H1 (cell line): ENCODE data around the gene SLC25A40.
"Not testable (repeated sequence)": the region's sequence is repeated elsewhere in the genome, so short reads cannot be mapped to it uniquely, and the experiment has no call there.

ENCODE experiments used
- CREB1 ChIP-seq: IDR thresholded peaks from 2 replicates; pipeline ENCODE4 v1.6.1; 2012; ENCODE audit warnings: inconsistent platforms
- EGR1 ChIP-seq: IDR thresholded peaks from 2 replicates; pipeline ENCODE4 v1.6.1; 2011; ENCODE audit warnings: low read depth, low read length, borderline replicate concordance
- KDM4A ChIP-seq: IDR thresholded peaks from one replicate; pipeline ENCODE4 v1.7.1; 2012; ENCODE audit warnings: low read depth, mild to moderate bottlenecking, moderate library complexity, low read length, inconsistent platforms; ENCODE audit not compliant: severe bottlenecking
- NRF1 ChIP-seq: IDR thresholded peaks from 2 replicates; pipeline ENCODE4 v1.6.1; 2011; ENCODE audit warnings: mild to moderate bottlenecking, low read depth, low read length, improper control_type of control experiment
- POLR2AphosphoS5 ChIP-seq: IDR thresholded peaks from 2 replicates; pipeline ENCODE4 v1.6.1; 2011; ENCODE audit warnings: low read depth, low read length
- ZNF274 ChIP-seq: IDR thresholded peaks from 2 replicates; pipeline ENCODE4 v1.7.0; 2012; ENCODE audit warnings: low read length, borderline replicate concordance; ENCODE audit errors: extremely low read depth
- TF ChIP-seq, protein P1 (sequence below), 3 experiments: IDR thresholded peaks; 1 replicate in 2 of 3; 2 replicates in 1 of 3; pipeline versions ENCODE4 v1.5.1 to v1.6.1; 2011; ENCODE audit warnings: low read length in 3 of 3, mild to moderate bottlenecking in 3 of 3, inconsistent platforms in 2 of 3, low read depth in 1 of 3, moderate library complexity in 1 of 3; ENCODE audit not compliant: insufficient read depth in 1 of 3; ENCODE audit errors: control extremely low read depth in 1 of 3

DNA sequence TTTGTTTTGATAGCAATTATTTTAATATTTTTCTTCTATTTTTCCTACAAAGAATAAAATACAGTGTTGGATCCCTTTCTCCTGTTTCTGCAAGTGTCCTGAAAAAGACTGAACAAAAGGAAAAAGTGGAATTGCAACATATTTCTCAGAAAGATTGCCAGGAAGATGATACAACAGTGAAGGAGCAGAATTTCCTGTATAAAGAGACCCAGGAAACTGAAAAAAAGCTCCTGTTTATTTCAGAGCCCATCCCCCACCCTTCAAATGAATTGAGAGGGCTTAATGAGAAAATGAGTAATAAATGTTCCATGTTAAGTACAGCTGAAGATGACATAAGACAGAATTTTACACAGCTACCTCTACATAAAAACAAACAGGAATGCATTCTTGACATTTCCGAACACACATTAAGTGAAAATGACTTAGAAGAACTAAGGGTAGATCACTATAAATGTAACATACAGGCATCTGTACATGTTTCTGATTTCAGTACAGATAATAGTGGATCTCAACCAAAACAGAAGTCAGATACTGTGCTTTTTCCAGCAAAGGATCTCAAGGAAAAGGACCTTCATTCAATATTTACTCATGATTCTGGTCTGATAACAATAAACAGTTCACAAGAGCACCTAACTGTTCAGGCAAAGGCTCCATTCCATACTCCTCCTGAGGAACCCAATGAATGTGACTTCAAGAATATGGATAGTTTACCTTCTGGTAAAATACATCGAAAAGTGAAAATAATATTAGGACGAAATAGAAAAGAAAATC, 31.2 kb upstream of the SLC25A40 start:
- TF ChIP-seq POLR2AphosphoS5, NRF1, ZNF274, CREB1, KDM4A, EGR1: not testable (repeated sequence)
- TF ChIP-seq, protein P1, sequence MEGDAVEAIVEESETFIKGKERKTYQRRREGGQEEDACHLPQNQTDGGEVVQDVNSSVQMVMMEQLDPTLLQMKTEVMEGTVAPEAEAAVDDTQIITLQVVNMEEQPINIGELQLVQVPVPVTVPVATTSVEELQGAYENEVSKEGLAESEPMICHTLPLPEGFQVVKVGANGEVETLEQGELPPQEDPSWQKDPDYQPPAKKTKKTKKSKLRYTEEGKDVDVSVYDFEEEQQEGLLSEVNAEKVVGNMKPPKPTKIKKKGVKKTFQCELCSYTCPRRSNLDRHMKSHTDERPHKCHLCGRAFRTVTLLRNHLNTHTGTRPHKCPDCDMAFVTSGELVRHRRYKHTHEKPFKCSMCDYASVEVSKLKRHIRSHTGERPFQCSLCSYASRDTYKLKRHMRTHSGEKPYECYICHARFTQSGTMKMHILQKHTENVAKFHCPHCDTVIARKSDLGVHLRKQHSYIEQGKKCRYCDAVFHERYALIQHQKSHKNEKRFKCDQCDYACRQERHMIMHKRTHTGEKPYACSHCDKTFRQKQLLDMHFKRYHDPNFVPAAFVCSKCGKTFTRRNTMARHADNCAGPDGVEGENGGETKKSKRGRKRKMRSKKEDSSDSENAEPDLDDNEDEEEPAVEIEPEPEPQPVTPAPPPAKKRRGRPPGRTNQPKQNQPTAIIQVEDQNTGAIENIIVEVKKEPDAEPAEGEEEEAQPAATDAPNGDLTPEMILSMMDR (IDR thresholded peaks at IDR 0.05; ENCODE audit: control extremely low read depth in 1 of 3, insufficient read depth in 1 of 3, low read depth in 1 of 3, low read length in 3 of 3): not testable (repeated sequence)
